Muscle layer of colon (tissue), 2 donors: Measurements from ENCODE around the gene NMRK2.
A peak's percentile ranks its signal among the peaks of the same experiment; 100 is the strongest.

Experiments
- H3K27ac ChIP-seq: one replicate; pipeline ENCODE4 v1.7.0; 2013; ENCODE audit warnings: low read depth, mild to moderate bottlenecking, low read length, moderate library complexity
- H3K27me3 ChIP-seq, 2 donors: one replicate each; pipeline ENCODE4 v1.7.0; 2013; ENCODE audit warnings: low read length in 2 of 2, mild to moderate bottlenecking in 2 of 2; ENCODE audit not compliant: insufficient read depth in 2 of 2, control insufficient read depth in 1 of 2
- H3K36me3 ChIP-seq: one replicate; pipeline ENCODE4 v1.7.0; 2013; ENCODE audit warnings: mild to moderate bottlenecking, low read length; ENCODE audit not compliant: insufficient read depth
- H3K4me1 ChIP-seq: one replicate; pipeline ENCODE4 v1.7.0; 2013; ENCODE audit warnings: mild to moderate bottlenecking, low read length; ENCODE audit not compliant: insufficient read depth
- H3K4me3 ChIP-seq, 2 donors: one replicate each; pipeline ENCODE4 v1.7.0; 2013; ENCODE audit warnings: low read length in 2 of 2, low read depth in 1 of 2, mild to moderate bottlenecking in 1 of 2, moderate library complexity in 1 of 2
- H3K9ac ChIP-seq: one replicate; pipeline ENCODE4 v1.7.0; 2013; ENCODE audit warnings: low read length
- H3K9me3 ChIP-seq: one replicate; pipeline ENCODE4 v1.7.0; 2013; ENCODE audit warnings: mild to moderate bottlenecking, low read length
- donor health status: abdominal sarcoma.
- donor health status: Adenocarcinoma of cecum.

NMRK2 gene

DNA sequence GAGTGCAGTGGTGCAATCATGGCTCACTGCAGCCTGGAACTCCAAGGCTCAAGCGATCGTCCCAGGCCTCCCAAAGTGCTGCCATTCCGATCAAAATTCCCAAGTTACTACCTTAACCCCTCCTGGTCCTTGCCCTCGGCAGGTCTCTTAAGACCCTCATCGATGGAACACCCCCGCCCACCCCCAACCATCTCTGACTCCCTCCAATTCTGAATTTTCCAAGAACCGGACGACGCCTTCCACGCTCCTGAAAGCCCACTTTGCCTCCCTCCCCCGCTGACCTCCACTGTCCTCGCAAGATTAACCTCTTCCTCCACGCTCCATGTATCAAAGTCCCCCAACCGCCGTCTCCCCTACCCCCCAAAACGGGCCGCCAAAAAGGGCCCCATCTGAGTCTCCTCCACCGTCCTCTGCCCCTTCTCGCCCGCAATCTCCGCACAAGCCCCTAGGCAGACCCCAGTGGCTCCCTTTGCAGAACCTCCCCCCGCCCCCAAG lies 37.5 kb downstream of the NMRK2 start:
- Histone ChIP-seq H3K9me3 (no peaks in the 10 kb centered on the region), H3K36me3 (peaks cover 23% of the 10 kb centered on the region), H3K4me3 (peak overlapping the region; percentile 65 to 97), H3K27me3 (no peaks in the 10 kb centered on the region), H3K9ac (peak overlapping the region; percentile 84), H3K4me1 (peaks cover 44% of the 10 kb centered on the region), H3K27ac (peak overlapping the region; percentile 97)

DNA sequence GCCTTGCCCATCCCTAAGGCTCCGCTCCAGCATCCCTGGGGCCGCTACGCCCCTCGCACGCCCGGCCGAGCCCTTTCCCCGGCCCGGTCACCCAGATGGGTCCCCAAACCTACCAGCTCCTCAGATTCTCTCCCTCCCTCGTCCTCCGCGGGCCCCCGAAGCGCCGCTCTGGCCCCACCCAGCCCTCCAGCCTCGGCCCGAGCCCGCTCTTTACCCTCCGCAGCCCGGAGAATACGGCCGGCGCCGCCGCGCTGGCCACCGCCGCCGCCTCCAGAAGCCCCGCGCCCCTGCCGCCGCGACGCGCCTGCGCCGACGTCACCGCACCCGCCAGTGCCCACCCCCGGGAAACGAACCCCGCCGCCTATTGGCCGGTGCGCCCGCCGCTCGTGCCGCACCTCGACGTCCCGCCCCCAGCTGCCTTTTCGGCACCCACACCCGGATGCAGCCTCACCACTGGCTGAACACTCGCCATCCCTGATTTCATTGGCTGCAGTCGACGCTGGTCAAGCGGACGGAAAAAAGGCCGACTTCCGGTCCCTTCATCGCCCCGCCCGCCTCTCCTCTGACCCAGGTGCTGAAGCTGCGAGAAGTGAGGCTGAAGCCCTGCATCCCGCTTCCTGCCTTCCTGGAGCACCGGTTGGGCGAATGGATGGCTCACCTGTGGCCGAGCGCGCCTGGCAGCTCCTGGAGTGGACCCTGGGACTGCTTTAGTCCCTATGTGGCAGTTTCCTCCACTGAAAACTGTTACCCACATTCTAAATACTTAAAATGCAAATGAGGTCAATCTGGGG lies 38.1 kb downstream of the NMRK2 start, which contains the start of gene DAPK3:
Gene DAPK3 (minus strand): TSS at position 292 of the 791 bp plus-strand sequence. CDS start 1,364 bp downstream, outside the sequence.
- peak within 1 kb of the TSS; percentile 84 for H3K9ac ChIP-seq
- peaks cover 40% of the 10 kb centered on the region for H3K4me1 ChIP-seq
- peaks cover 25% of the 10 kb centered on the region for H3K36me3 ChIP-seq
- no peaks in the 10 kb centered on the region for H3K9me3 ChIP-seq
- peak within 1 kb of the TSS; percentile 65 to 97 for H3K4me3 ChIP-seq
- H3K27ac ChIP-seq = peak within 1 kb of the TSS; percentile 97
- H3K27me3 ChIP-seq = no peaks in the 10 kb centered on the region

GRCh38 chr19:3975144-3975543 lies 42.3 kb downstream of the NMRK2 start:
- H3K36me3 ChIP-seq = peaks cover 46% of the 10 kb centered on the region
- peaks cover 3% of the 10 kb centered on the region for H3K4me1 ChIP-seq
- no peaks in the 10 kb centered on the region for H3K27me3 ChIP-seq
- no peak overlapping the region for H3K9ac ChIP-seq
- H3K4me3 ChIP-seq = no peak overlapping the region
- no peak overlapping the region for H3K27ac ChIP-seq
- no peaks in the 10 kb centered on the region for H3K9me3 ChIP-seq

DNA sequence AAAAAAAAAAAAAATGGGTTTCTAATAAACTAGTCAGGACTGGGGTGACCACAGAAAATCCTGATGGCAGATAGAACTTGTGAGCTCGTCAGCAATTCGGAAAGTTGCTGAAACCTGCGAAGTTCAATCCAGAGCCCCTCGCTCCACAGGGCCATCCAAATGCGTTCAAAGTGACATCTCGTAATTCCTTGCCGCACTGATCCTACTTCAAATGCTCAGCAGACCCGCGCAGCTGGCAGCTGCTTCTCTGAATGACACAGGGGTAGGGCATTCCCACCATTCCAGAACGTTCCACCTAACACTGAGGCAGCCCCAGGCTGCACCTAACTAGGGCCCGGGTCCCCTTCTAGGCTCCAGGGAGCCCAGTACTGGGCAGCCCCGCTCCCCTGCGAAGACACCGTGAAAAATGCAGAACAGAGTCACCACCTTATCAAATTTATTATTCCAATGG lies 42.8 kb downstream of the NMRK2 start:
- Histone ChIP-seq H3K9me3 (no peaks in the 10 kb centered on the region), H3K9ac (no peak overlapping the region), H3K4me1 (peaks cover 3% of the 10 kb centered on the region), H3K36me3 (peaks cover 51% of the 10 kb centered on the region), H3K4me3 (no peak overlapping the region), H3K27ac (no peak overlapping the region), H3K27me3 (no peaks in the 10 kb centered on the region)

DNA sequence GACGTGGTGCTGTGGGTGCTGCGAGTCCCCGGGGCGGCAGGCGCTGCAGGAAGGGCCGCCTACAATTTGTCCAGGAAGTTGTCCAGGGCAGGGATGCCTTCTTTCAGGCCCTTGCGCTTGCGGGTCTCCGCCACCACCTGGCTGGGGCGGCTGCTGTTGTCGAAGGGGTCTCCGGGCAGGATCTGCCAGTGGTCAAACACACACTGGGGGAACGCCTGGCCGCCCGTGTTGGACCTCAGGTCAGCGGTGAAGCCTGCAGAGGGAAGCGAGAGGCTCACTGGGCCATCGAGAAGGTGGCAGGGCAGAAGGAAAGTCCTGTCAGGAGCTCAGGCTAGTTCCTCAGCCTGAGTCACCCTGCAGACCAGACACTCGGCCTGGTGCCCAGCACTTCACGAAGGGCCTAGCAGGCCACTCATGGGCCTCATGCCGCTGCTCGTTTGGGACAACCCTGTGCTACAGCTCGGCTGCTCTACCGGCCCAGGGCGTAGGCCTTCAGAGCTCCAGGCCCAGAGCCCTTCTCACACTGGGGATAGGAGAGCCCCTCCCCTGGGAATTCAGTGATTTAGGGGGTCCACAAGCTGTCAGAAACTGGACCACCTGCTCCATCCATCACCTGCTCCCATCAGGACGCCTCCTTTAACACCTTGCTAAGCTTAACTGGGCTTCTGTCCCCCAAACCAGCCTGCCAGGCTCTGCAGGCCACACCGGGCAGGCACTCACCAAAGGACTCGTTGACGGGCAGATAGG lies 43.8 kb downstream of the NMRK2 start:
- Histone ChIP-seq H3K27ac (peak overlapping the region; percentile 55), H3K4me3 (no peak overlapping the region), H3K9me3 (no peaks in the 10 kb centered on the region), H3K4me1 (no peaks in the 10 kb centered on the region), H3K9ac (no peak overlapping the region), H3K27me3 (no peaks in the 10 kb centered on the region), H3K36me3 (peaks cover 61% of the 10 kb centered on the region)

GRCh38 chr19:3977242-3978143 lies 44.6 kb downstream of the NMRK2 start:
- Histone ChIP-seq H3K4me1 (no peaks in the 10 kb centered on the region), H3K27ac (peak overlapping the region; percentile 55), H3K4me3 (no peak overlapping the region), H3K9me3 (no peaks in the 10 kb centered on the region), H3K27me3 (no peaks in the 10 kb centered on the region), H3K9ac (no peak overlapping the region), H3K36me3 (peaks cover 70% of the 10 kb centered on the region)

DNA sequence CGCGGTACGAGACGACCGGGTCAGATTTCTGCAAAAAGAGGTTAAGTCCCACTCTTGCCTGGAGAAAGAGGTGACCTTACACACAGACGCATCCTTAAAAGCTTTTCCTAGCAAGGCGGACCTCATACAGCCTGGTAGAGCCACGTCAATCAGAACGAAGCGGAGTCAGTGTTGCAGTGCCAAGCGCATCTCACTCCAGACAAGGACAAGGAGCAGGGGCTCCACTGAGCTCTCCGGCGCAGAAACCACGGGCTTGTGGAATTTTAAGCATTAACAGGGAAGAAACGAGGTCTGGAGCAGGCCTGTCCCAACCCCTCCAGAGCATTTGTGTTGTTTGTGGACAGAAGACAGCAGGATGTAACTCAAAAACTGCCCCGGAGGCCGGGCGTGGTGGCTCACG lies 45.3 kb downstream of the NMRK2 start:
- Histone ChIP-seq H3K36me3 (peaks cover 76% of the 10 kb centered on the region), H3K27ac (no peak overlapping the region), H3K9ac (no peak overlapping the region), H3K9me3 (no peaks in the 10 kb centered on the region), H3K27me3 (no peaks in the 10 kb centered on the region), H3K4me3 (no peak overlapping the region), H3K4me1 (peaks cover 3% of the 10 kb centered on the region)

GRCh38 chr19:3979289-3979673 lies 46.4 kb downstream of the NMRK2 start:
- Histone ChIP-seq H3K4me1 (peaks cover 14% of the 10 kb centered on the region), H3K27me3 (no peaks in the 10 kb centered on the region), H3K27ac (no peak overlapping the region), H3K36me3 (peaks cover 88% of the 10 kb centered on the region), H3K9me3 (no peaks in the 10 kb centered on the region), H3K4me3 (no peak overlapping the region), H3K9ac (no peak overlapping the region)

DNA sequence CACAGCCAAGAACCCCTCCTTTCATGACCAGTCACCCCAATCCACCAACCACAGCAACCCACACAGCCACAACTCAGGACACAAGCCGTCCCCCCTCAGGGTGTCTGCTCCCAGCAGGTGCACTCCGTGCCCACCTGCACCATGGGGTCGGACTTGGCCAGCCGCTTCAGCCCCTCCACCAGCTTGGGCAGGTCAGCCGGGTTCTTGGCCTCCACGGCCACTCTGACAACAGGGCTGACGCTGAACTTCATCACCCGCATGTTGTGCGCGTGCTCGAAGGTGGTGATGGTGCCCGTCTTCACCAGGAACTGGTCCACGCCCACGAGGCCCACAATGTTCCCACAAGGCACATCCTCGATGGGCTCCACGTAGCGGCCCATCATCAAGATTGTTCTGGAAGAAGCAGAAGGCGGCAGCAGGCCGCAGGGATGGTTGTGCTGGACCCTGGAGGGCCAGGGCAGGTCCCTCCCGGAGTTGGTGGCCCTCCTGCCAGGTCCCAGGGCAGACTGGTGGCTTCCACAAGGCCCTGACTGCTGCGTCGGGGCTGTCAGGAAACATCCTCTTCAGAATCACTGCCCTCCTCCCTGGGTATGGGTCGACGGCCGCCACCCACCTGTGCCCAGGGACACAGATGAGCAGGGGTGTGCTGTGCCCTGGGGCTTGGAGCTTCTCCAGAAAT lies 46.9 kb downstream of the NMRK2 start:
- Histone ChIP-seq H3K9ac (no peak overlapping the region), H3K27ac (no peak overlapping the region), H3K9me3 (no peaks in the 10 kb centered on the region), H3K4me1 (peaks cover 17% of the 10 kb centered on the region), H3K4me3 (no peak overlapping the region), H3K27me3 (no peaks in the 10 kb centered on the region), H3K36me3 (peaks cover 91% of the 10 kb centered on the region)

- Histone ChIP-seq H3K36me3 (peaks cover 83% of the 10 kb centered on the region), H3K9me3 (no peaks in the 10 kb centered on the region), H3K27me3 (no peaks in the 10 kb centered on the region), H3K4me1 (peaks cover 17% of the 10 kb centered on the region), H3K9ac (no peak overlapping the region), H3K27ac (no peak overlapping the region), H3K4me3 (no peak overlapping the region)
Measured at GRCh38 chr19:3980353-3981251, 47.7 kb downstream of the NMRK2 start.
